ENCODE measurements around the gene MYADM. TPM values are rescaled to one million over a fixed set of nuclear protein-coding genes. Genes with fewer than 3 reads are reported as not detected.

The MYADM gene
- total RNA-seq, 1 experiment from 2014 or later: 39.0 TPM

GRCh38 chr19:53881482-53882390 is 14.1 kb downstream of the MYADM start, which contains the start of gene PRKCG:
PRKCG (plus strand) TSS chr19:53882197; CDS start chr19:53882495, 298 bp downstream.
- peak; percentile 35 for DNase-seq (ENCODE audit: unreplicated experiment)
- TF ChIP-seq, protein P1, sequence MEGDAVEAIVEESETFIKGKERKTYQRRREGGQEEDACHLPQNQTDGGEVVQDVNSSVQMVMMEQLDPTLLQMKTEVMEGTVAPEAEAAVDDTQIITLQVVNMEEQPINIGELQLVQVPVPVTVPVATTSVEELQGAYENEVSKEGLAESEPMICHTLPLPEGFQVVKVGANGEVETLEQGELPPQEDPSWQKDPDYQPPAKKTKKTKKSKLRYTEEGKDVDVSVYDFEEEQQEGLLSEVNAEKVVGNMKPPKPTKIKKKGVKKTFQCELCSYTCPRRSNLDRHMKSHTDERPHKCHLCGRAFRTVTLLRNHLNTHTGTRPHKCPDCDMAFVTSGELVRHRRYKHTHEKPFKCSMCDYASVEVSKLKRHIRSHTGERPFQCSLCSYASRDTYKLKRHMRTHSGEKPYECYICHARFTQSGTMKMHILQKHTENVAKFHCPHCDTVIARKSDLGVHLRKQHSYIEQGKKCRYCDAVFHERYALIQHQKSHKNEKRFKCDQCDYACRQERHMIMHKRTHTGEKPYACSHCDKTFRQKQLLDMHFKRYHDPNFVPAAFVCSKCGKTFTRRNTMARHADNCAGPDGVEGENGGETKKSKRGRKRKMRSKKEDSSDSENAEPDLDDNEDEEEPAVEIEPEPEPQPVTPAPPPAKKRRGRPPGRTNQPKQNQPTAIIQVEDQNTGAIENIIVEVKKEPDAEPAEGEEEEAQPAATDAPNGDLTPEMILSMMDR (IDR thresholded peaks at IDR 0.05; ENCODE audit: unreplicated experiment): peak; percentile 44
- no peak within 1 kb of the TSS for H3K4me3 Mint-ChIP-seq (ENCODE audit: unreplicated experiment)
- no peaks in the 10 kb centered on the region for H3K4me1 Mint-ChIP-seq (ENCODE audit: insufficient read depth, unreplicated experiment)
- ChIA-PET CTCF (interaction anchor here (0.6 to 2.6 kb wide), 13 partner anchors 10 to 1801 kb away, joined by 3 to 12 read pairs (median 3); no protein-coding TSS in a partner anchor), POLR2A (no interaction called here)
- intact Hi-C loops (cut with micrococcal nuclease): loop anchor here (5.0 kb wide), 1 partner anchor 39 kb away; no protein-coding TSS in a partner anchor
- BruUV-seq (replicated peaks): no TSS peak
- peaks cover 14% of the 10 kb centered on the region for H3K36me3 Mint-ChIP-seq (ENCODE audit: insufficient read depth, unreplicated experiment)
- H3K27ac Mint-ChIP-seq (ENCODE audit: low read depth, unreplicated experiment): no peak within 1 kb of the TSS
- no peaks in the 10 kb centered on the region for H3K27me3 Mint-ChIP-seq (ENCODE audit: insufficient read depth, unreplicated experiment)
- no peaks in the 10 kb centered on the region for H3K9me3 Mint-ChIP-seq (ENCODE audit: unreplicated experiment)

GRCh38 chr19:53882391-53883050 is 14.8 kb downstream of the MYADM start:
- Mint-ChIP-seq H3K4me1 (ENCODE audit: insufficient read depth, unreplicated experiment) (no peaks in the 10 kb centered on the region), H3K9me3 (ENCODE audit: unreplicated experiment) (no peaks in the 10 kb centered on the region), H3K36me3 (ENCODE audit: insufficient read depth, unreplicated experiment) (peaks cover 6% of the 10 kb centered on the region), H3K27ac (ENCODE audit: low read depth, unreplicated experiment) (no peak overlapping the region), H3K27me3 (ENCODE audit: insufficient read depth, unreplicated experiment) (no peaks in the 10 kb centered on the region), H3K4me3 (ENCODE audit: unreplicated experiment) (no peak overlapping the region)
- DNase-seq (ENCODE audit: unreplicated experiment): no peak
- BruUV-seq (replicated peaks): no TSS peak
- TF ChIP-seq, protein P1 (IDR thresholded peaks at IDR 0.05; ENCODE audit: unreplicated experiment): no peak
- intact Hi-C loops (cut with micrococcal nuclease): loop anchor here (5.0 kb wide), 1 partner anchor 40 kb away; no protein-coding TSS in a partner anchor
- CTCF ChIA-PET: interaction anchor here (0.6 to 2.6 kb wide), 12 partner anchors 11 to 1800 kb away, joined by 3 to 12 read pairs (median 3); no protein-coding TSS in a partner anchor
- POLR2A ChIA-PET: no interaction called here

- ChIA-PET POLR2A (interaction anchor here (0.6 kb wide), 1 partner anchor 328 kb away, joined by 3 read pairs; no protein-coding TSS in a partner anchor), CTCF (interaction anchor here (0.6 to 2.6 kb wide), 3 partner anchors 73 to 132 kb away, joined by 3 to 12 read pairs (median 3); no protein-coding TSS in a partner anchor)
- Mint-ChIP-seq H3K9me3 (ENCODE audit: unreplicated experiment) (no peaks in the 10 kb centered on the region), H3K4me3 (ENCODE audit: unreplicated experiment) (no peak overlapping the region), H3K36me3 (ENCODE audit: insufficient read depth, unreplicated experiment) (no peaks in the 10 kb centered on the region), H3K4me1 (ENCODE audit: insufficient read depth, unreplicated experiment) (no peaks in the 10 kb centered on the region), H3K27ac (ENCODE audit: low read depth, unreplicated experiment) (no peak overlapping the region), H3K27me3 (ENCODE audit: insufficient read depth, unreplicated experiment) (no peaks in the 10 kb centered on the region)
- intact Hi-C loops (cut with micrococcal nuclease): loop anchor here (5.0 kb wide), 1 partner anchor 41 kb away; no protein-coding TSS in a partner anchor
- no peak for DNase-seq (ENCODE audit: unreplicated experiment)
- TF ChIP-seq, protein P1 (IDR thresholded peaks at IDR 0.05; ENCODE audit: unreplicated experiment): no peak
- no TSS peak for BruUV-seq (replicated peaks)
Observed at GRCh38 chr19:53883231-53883661, 15.6 kb downstream of the MYADM start.
